GM21576 (cell line): ENCODE results near the gene CRYGS.
"Not testable (repeated sequence)": the region's sequence is repeated elsewhere in the genome, so short reads cannot be mapped to it uniquely, and the experiment has no call there.

Experiments
- ATAC-seq: cut with Tn5 transposase; IDR thresholded peaks from one replicate; pipeline ENCODE4 v1.9.1; 2021; ENCODE audit warnings: mild to moderate bottlenecking, moderate library complexity; ENCODE audit not compliant: unreplicated experiment

The CRYGS gene

GRCh38 chr3:186544281-186544680 lies at the start of gene CRYGS:
TSS of gene CRYGS (minus strand) at chr3:186544380. CDS start at chr3:186544326, 54 bp downstream.
- ATAC-seq, result no peak

- no peak for ATAC-seq
Measured at GRCh38 chr3:186593862-186594261, 49.7 kb upstream of the CRYGS start.

DNA sequence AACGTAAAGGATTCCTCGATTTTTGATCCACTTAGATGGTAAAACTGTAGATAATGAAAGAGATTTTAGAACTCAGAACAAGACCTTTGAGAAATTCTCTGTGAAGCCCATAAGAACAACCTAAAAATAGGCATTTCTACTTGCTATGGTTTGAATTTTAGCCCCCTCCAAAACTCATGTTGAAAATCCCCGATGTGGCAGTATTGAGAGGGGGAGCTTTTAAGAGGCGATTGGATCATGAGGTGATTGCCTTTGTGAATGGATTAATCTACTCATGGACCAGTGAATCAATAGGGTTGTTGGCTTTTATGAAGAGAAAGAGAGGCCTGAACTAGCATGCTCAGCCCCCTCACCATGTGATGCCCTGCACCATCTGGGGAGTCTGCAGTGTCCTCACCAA lies 48.5 kb upstream of the CRYGS start:
- no peak for ATAC-seq

DNA sequence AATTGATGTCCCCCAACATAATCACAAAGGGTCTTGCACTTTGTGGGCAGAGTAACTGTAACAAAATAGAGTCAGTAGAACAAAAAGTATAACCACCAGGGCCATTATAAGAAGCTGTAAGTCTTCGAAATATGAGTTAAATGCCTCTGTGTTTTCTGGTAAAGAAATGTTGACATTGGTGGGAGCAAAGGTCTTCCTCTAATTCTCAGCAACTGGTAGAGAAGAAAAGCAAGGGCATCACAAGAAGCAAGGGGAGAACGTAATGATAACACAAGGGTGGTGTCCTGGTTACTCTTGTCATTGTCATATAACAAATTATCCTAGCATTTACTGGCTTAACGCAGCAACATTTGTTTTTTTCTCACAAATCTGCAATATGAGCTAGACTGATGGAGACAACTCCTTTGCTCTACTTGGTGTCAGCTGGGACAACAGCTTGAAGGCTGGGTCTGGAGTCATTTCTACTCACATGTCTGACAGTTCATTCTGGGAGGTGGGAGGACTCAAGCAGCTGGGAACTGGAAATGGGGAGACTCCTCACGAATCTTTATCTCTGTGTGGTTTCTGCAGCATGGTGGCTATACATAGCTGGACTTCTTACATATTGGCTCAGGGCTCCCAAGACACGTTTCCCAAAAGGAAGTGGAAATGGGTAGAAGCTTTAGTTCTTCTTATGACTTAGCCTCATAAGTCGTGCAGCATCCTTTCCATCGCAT lies 46.6 kb upstream of the CRYGS start:
- ATAC-seq, result no peak

- no peak for ATAC-seq
Measured at GRCh38 chr3:186589856-186590579, 45.8 kb upstream of the CRYGS start.

DNA sequence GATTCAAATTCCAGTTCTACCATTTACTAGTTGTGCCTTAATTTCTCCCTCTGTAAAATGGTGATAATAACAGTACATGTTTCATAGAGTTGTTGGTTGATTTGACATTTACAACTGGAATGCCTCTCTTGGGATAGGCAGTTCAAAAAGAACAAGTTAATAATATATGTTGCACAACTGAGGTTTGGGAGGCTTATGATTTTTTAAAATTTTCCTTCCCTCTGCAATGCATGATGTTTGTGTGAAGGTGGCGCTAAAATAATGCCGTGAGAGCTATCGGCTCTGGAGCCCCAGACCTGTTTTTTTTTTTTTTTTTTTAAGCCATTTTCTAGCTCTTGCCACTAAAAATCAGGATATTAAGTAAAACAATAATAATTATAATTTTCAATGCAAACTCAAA lies 44.9 kb upstream of the CRYGS start:
- no peak for ATAC-seq

DNA sequence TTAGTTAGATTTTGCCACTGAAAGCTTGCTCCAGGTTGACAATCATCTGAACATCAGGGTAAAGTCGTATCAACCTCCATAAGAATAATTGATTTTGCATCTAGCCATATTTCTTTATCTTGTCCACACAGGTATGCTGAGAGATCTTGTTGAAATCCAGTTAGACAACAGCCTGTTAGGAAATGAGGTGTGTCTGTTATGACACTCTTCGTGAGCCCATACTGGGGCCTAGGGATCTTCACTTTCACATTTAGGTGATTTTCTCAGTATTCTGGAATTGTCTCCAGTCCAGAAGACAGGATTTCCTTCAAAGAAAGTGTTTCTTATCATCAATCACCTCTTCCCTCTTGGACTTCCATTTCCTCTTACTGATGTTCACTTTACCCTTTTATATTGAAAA lies 44.5 kb upstream of the CRYGS start:
- ATAC-seq, result no peak

DNA sequence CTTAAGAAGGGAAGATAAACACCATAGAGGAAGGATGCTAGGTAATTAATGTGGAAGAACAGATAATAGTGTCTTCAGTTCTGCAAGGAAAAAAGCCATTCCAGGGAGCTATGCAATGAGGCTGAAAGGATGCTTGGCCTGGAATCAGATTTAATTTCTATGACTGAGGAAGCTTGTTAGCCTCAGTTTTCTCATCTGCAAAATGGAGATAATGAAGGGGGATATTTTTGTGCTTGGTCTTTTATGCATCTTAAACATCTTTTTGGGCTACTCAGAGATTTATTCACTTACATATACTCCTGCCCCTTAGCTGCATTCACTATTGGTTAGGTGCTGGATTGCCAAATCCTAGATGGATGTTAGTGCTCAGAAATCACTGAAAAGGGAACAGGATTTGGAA lies 43.0 kb upstream of the CRYGS start:
- ATAC-seq, result no peak

DNA sequence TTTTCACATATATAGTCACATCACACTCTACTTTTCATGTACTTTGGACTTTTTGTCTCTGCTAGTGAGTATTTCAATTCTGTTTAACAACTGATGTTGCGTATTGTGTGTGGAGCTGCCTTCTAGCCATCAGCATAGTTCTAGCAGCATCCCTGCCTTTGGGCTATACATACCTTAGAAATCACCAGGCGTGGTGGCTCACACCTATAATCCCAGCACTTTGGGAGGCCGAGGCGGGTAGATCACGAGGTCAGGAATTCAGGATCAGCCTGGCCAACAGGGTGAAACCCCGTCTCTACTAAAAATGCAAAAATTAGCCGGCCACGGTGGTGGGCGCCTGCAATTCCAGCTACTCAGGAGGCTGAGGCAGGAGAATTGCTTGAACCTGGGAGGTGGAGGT lies 42.1 kb upstream of the CRYGS start:
- ATAC-seq, result not testable (repeated sequence)

DNA sequence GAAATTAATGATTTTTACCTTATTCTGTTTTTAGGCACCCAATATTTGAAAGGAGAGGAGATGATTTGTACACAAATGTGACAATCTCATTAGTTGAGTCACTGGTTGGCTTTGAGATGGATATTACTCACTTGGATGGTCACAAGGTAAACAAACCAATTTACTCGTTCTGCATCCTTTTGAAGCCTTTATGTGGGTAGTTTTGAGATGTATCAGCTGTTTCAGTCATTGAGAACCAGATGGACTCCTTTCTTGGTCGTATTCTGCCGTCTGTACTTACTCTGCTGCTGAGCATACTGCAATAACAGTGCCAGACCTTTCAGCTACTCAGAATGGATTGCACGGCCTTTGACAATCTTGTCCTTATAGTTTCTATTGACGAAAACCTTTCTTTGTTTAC lies 39.7 kb upstream of the CRYGS start:
- no peak for ATAC-seq

- no peak for ATAC-seq
Measured at GRCh38 chr3:186582541-186582940, 38.4 kb upstream of the CRYGS start.

GRCh38 chr3:186580785-186581184 lies 36.6 kb upstream of the CRYGS start:
- no peak for ATAC-seq

- no peak for ATAC-seq
Measured at GRCh38 chr3:186577521-186577920, 33.3 kb upstream of the CRYGS start.

DNA sequence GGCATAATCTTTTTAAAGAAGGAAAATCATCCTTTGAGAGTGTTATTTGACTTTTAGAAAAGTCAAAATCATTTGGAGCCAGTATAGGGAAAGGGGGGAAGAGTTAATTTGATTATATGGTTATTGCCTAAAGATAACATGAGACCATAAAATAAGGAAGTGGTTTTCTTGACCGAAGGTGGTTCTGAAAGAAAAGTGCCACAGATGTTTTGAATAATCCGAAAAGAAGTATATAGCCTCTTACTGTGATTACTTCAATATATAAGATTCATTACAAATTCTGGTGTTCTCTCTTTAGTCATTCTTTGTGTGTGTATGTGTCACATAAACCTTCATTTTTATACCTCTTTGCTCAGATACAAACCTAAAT lies 27.4 kb upstream of the CRYGS start:
- ATAC-seq, result no peak

GRCh38 chr3:186570941-186571643 lies 26.9 kb upstream of the CRYGS start:
- ATAC-seq, result no peak

DNA sequence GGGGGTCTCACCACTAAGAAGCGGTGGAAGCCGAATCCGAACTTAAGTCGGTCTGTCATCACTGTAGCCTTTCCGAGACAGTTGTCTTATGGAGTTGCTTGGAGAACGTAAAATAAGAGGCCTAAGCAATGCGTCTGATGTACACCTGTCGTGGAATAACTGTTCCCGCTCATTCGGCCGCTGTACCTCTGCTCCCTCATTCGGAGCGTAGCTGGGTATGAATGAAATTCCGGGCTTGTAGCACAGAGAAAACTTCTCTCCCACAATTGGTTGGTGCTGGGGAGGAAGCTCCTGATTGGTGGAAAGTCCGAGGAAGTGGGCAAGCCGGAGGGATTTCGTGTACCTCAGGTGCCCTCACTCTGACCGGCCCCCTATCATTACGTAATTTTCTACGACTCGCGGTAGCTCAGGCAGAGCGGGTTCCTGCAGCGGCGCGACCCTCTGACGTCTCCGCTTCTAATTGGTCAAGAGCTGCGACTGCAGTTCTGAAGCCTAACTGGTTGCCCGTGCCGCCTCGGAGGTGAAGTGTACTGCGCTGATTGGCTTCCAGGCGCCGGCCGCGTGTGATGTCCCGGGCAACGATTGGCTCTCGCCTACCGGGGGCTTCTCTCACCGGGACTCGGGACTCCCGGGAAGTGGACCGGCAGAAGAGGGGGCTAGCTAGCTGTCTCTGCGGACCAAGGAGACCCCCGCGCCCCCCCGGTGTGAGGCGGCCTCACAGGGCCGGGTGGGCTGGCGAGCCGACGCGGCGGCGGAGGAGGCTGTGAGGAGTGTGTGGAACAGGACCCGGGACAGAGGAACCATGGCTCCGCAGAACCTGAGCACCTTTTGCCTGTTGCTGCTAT lies 26.1 kb upstream of the CRYGS start, which contains the start of gene DNAJB11:
Gene DNAJB11, plus strand, starts transcription at position 625 of the 845 bp plus-strand sequence. Its CDS starts 178 bp downstream, at position 803.
- ATAC-seq, result peak; percentile 84

- ATAC-seq, result no peak
Measured at GRCh38 chr3:186569779-186570095, 25.6 kb upstream of the CRYGS start.

DNA sequence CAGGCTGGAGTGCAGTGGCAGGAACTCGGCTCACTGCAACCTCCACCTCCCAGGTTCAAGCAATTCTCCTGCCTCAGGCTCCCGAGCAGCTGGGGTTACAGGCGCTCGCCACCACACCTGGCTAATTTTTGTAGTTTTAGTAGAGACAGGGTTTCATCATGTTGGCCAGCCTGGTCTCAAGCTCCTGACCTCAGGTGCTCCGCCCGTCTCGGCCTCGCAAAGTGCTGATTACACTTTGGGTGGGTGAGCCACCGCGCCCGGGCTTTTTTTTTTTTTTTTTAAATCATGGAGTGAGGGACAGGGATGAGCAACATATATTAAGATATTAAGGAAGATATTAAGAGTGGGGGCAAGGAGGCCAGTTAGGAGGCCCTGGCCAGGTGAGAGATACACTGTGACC lies 25.2 kb upstream of the CRYGS start:
- not testable (repeated sequence) for ATAC-seq

DNA sequence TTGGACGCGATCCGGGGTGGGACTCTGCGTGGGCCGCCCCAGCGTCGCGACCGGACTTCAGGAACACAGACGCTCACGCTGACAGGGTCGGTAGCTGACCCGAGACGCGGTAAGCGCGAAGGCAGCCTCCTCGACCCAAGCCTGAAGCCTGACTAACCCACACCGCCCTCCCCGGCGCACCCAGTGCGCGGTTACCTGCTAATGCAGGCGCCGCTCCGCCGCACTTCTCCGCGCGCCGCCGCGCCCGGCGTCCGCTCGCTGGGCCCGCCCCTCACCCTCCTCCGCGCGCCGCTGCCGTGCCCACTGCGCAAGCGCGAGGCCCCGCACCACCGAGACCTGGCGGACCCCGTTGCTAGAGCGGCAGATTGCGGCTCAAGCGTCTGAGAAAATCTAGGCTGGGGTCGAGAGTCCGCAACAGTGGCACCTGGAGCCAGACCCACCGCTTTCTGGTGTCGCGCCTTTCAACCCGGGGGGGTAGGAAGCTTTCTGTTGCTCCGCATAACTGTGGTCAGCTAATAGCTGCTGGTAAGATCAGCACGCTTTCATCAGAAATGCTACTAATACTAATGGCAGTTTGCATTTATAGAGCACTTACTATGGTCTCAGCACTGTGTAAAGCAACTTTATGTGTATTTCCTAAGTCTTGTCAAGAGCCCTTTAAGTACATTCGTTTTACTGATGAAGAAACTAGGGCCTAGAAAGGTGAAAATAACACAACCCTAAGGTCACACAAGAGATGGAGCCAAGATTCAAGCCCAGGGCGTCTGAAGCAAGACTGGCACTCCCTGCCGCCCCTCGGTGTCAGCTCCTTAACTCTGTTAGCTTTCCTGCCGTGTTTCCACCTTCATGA lies 23.1 kb upstream of the CRYGS start, which contains the start of gene TBCCD1:
Gene TBCCD1, minus strand, starts transcription at position 268 of the 850 bp plus-strand sequence. CDS start 3,010 bp downstream, outside the sequence.
- peak; percentile 40 for ATAC-seq

DNA sequence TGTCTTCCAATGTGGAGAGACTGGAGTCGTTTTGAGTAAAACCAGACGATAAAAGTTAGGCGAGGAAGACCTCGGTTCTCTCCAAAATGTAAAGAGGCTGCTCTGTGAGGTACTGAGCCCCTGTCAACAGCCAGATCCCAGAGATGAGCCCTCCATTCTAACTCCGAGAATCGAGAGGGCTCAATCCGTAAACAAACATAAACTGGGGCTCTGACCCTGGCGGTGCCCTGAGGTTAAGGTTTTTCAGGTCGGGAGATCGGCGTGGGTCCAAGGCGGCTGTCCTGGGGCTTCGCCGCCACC lies 22.5 kb upstream of the CRYGS start:
- no peak for ATAC-seq
